Measurements from ENCODE around the gene SF1.

- TF ChIP-seq POLR2AphosphoS5 (IDR thresholded peaks at IDR 0.05; ENCODE audit: insufficient read depth, low read depth, low read length), result no peak
- TF ChIP-seq MAX (IDR thresholded peaks at IDR 0.05; ENCODE audit: insufficient read depth, insufficient read length), result no peak
- no peak for TF ChIP-seq CTCF (IDR thresholded peaks at IDR 0.05; ENCODE audit: extremely low read depth in 1 of 2, insufficient read depth in 1 of 2, low read depth in 1 of 2, low read length in 2 of 2)
- TF ChIP-seq POLR2A (IDR thresholded peaks at IDR 0.05; ENCODE audit: low read depth, low read length), result no peak
- TF ChIP-seq FOS (IDR thresholded peaks at IDR 0.05; ENCODE audit: borderline replicate concordance, insufficient read depth, low read length), result no peak
- TF ChIP-seq EZH2 (IDR thresholded peaks at IDR 0.05; ENCODE audit: borderline replicate concordance, low read depth, low read length, severe bottlenecking), result no peak
Measured at GRCh38 chr11:64827451-64827839, 49.1 kb upstream of the SF1 start.

All from endothelial cell of umbilical vein (primary cell).